NCI-H2081 treated with DMSO at 0.1 percent for 48 hours (cell line): ENCODE data around the gene CLIC3.

Experiments
- DNase-seq: peaks from one replicate; lab custom pipeline; 2025; lab: John Stamatoyannopoulos, UW

Gene CLIC3

DNA sequence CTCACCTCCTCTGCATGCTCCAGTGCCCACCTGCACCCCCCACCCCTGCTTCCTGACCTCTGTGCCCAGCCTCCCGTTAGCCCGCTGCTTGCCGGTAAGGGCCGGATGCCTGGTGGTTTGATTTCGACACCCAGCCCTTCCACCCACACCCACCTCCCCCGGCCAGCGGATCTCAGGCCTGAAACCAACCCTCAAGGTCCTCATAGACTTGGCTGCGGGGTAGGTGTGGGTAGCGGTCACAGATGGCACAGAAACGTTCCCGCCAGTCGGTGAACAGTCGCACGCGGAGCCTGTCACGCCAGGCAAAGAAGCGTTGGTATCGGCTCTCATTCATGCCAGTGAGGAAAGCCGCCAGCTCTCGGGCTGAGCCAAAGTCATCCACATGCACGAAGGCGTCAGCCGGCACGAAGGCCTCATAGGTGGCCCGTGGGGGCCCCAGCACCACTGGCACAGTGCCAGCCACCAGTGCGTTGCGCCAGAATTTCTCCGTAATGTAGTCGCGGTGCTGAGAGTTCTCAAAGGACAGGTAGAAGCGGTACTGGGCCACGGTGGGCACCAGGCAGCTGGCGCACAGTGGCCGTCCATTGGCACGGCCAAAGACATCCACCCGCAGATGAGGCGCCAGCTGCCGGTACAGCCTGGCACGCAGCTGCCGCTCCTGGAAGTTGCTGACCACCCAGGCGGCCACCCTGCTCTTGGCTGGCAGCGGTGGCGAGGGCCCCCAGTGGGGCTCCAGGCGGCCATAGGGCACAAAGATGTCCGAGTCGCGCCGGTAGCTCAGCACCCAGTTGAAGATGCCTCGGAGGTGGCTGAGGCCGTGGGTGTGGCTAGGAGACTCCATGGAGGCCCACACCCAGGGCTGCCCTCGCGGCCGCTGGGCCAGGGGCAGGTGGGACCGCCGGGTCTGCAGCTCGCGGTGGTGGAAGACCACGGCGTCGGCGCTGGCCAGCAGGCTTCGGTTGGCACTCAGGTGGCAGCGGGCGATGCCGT lies 34.5 kb upstream of the CLIC3 start:
- DNase-seq = no peak

DNA sequence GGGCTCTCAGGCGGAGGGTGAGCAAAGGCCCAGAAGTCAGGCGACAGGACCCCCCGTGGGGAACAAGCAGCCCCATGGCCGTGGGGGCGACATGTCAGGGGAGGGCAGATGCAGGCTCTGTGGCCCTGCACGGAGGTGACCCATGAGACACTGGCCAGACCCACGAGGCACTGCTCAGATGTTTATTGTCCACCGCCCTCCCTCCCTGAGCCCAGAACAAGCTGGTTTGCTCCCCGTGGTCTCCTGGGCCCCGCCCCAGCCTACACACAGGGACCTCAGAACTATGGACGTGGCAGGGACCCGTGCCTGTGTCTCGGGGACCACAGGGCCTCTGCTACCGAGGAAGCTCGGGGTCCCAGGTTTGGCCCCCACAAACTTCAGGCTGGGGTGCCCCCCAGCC lies 33.6 kb upstream of the CLIC3 start:
- DNase-seq = no peak

DNA sequence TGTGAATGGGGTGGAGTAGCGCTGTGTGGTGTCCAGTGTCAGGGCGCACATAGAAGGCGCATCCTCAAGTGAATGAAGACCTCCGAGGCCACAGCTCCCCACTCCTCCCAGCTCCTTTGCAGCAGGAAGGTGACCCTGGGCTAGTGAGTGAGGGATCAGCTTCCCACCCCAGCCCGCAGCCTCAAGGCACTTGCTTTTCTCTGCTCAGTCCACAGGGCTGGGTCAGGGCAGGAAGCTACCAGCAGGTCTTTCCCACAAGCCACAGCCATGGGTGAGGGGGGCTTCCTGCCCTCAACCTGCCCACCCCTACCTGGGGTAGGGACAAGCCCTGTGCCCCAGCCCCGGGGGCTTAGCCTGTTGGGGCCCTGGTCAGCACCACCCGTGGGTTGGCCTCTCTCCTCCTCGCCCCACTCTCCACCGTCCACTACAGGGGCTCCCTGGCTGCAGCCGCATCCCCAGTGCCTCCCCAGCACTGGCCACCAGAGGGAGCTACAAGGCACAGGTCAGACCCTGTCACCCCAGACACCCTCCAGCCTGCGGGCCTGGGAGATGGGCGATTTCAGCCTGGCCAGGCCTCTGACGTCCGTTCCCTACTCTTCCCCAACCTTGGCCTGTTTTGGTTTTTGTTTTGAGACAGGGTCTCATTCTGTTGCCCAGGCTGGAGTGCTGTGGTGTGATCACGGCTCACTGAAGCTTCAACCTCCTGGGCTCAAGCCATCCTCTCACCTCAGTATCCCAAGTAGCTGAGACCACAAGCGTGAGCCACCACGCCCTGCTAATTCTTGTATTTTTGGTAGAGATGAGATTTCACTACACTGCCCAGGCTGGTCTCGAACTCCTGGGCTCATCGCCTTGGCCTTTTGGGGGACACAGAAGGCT lies 32.9 kb upstream of the CLIC3 start:
- no peak for DNase-seq

DNA sequence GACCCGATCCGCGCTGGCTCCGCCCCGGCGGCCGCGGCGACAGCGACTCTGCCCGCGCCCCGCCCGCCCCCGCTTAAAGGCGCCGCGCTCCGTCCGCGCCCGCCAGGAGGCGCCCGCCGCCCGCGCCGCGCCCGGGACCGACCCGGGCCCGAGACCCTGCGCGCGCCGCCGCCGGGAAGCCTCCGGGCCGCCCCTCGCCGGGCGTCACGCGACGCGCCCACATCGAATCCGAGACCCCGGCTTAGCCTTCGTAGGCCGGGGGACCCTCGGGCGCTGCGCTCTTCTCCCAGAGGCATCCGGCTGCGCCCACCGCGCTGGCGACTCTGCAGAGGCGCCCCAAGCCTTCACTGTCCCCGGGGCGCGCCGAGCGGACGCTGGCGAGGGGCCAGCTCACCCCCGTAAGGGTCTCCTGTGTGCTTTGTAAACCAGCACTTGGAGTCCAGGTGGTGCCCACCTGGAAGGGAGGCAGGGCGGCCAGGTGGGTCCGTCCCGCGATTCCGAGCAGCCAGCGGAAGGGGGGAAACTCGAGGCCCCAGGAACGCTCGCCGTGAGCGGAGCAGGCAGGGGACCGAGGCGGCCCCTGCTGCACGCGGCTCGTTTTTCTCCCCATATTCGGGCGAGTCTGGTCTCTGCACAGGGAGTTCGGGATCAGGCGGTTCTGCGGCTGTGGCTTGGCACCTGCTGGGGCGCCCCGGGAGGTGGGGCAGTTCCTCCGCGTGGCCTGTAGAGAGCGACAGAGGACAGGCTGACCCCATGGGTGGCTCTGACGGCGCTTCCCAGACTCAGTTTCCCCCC lies 32.1 kb upstream of the CLIC3 start:
- DNase-seq = no peak

DNA sequence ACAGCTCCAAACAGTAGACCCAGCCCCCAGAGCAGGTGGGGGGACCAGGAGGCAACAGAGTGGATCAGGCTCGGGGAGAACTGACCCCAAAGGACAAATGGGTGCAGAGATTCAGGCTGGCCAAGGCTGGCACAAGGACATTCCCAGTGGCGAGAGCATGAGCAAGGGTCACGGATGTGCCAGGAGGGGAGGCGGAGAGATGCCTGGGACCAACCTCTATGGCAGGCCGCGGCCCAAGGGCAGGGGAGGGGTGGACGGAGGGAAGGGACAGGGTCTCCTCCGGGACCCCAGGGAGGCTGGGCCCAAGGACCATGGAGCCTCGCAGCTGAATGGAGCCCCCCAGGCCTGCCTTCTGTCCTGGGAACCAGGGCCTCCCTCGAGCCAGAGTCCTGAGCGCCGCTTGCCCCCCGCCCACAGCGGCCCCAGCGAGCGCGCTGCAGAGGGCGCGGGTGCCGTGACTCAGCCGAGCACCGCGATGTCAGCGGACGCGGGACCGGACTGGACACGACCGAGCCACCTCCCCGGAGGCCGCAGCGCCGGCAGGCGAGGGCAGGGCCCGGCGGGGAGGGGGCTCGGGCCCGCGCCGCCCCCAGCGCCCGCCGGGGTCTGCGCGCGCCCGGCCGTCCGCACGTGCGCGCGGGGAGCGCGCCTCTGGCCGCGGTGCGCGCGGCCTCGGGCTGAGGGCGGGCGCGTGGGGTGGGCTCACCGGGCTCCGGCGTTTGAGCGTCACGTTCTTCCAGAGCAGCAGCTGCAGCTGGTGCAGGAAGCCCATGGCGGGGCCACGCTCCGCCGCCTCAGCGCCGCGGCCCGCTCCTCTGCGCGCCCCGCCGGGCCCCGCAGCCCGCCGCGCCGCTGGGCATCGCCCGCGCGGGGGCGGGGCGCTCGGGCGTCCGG lies 31.2 kb upstream of the CLIC3 start, which contains the start of gene ABCA2:
Gene ABCA2, minus strand, starts transcription at position 869 of the 894 bp plus-strand sequence. Its CDS starts 97 bp downstream, at position 772.
- DNase-seq = no peak

DNA sequence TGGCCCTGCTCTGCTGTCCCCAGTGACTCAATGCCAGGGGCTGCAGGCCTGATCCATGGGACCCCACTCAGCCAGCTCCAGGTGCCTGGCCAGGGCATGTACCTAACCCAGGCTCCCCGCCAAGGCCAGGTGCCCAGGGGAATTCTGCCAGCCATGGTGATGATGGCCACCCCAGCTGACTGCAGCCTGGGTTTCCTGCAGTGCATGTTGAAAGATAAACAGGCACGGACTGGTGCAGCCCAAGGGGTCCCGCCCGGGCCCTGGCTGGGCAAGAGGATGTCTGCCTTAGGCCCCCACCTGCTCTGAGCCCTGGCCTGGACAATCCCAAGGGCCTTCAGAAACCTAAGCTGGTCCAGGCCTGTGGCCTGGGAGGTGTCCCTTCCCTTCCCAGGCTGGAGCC lies 30.5 kb upstream of the CLIC3 start:
- no peak for DNase-seq

DNA sequence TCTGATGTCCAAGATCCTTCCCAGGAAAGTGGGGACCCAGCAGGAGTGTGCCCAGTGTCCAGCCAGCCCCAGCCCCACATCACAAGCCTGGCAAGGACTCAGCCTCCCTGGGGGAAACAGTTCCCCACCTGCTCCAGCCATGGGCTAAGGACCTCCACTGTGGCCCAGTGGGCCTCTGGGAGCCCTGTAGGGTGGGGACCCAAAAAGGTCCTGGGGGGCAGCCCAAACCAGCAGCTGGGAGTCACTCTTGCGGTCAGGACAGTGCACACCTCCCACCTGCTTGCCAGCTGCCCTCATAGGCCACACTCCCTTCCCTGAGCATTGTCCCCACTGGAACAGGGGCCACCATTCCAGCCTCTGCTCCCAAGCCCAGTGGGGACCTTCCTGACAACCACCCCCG lies 30.0 kb upstream of the CLIC3 start:
- no peak for DNase-seq

DNA sequence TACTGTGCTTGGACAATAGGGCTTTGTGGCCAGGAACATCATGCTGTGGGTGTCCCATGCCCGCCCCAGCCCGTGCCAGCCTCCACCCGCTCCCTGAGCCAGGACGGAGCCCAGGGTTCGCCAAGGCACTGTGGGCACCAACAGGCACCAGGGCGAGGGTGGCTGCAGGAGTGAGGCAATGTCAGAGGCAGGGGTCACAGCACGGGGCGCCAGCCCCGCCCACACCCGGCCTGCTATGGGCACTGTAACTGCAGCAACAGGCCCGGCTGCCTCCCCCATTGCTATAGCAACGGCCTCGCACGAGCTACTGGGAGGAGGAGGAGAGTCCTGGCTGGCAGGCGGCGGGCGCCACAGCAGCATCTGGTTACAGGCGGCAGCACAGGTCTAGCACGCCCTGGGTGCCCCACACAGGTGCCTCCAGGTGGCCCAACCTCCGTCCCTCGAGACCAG lies 29.2 kb upstream of the CLIC3 start:
- DNase-seq = no peak

DNA sequence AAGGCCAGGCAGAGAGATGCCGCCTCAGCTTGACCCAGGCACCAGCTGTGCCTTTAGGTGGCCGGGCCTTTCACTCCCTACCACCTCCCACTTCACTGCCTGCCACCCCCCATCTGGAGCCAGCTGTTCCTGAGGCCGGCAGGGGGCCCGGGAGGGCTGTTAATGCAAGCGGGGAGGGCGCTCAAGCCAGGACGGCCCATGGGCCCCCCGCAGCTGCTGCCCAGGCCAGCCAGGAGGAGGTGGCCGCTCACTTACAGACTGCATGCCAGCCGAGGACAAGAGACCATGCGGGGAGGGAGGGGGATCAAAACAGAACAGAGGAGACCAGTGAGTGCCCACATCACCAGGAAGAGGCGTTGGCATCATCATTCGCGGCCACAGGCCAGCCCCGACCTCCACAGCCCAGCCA lies 27.2 kb upstream of the CLIC3 start:
- no peak for DNase-seq

DNA sequence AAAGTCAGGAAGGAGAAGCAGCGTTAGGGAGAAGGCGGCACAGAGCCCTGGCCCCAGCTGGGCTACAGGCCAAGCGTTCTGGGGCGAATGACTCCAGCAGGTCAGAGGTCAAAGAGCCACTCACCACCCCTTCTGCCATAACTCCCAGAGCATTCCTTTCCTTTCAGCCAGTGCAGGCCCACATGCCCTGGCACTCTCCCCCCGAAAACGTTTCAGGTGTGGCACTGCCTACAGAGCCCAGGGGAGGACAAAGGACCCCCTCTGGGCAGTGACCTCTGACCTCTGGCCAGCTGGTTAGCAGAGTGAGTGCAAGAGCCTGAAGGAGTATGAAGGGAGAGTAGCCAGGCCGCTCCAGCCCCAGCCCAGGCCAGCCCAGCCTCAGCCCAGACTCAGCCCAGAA lies 26.8 kb upstream of the CLIC3 start:
- DNase-seq = no peak

DNA sequence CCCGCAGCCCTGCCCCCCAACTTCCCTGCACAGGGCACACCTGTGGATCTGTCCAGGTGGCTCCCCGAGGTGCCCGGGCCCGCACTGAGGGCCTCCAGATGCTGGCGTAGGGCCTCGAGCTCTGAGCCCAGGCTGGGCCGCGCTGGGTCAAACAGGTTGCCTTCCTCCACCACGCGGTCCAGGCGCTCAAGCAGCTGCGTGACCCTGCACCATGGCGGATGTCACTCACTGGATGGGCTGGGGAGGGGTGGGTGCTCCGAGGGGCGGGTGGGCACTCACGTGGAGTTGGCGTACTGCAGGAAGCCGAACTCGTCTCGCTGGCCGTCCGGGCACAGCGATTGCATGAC lies 26.3 kb upstream of the CLIC3 start:
- no peak for DNase-seq

DNA sequence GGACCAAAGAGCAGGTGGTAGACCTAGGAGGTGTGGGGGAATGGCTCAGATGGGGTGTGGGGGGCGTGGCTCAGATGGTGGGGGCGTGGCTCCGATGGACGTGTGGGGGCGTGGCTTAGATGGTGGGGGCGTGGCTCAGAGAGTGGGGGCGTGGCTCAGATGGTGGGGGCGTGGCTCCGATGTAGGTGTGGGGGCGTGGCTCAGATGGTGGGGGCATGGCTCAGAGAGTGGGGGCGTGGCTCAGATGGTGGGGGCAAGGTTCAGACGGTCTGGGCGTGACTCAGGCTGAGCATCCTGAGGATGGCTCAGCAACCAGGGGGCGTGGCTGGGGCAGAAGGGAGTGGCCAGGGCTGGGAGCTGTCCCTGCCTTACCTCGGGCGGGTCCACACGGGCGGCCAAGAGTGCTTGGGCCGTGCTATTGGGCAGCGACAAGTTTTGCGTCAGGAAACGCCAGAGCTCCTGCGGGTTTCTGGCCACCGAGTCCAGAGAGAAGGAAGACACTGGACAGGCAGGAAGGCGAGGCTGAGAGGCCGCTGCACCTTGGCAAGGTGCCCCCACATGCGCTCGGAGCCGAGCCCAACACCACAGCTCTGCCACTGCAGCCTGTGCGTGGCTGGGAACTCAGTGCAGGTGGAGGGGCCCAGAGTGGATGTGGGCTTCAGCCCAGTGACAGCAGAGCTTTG lies 25.8 kb upstream of the CLIC3 start:
- no peak for DNase-seq

DNA sequence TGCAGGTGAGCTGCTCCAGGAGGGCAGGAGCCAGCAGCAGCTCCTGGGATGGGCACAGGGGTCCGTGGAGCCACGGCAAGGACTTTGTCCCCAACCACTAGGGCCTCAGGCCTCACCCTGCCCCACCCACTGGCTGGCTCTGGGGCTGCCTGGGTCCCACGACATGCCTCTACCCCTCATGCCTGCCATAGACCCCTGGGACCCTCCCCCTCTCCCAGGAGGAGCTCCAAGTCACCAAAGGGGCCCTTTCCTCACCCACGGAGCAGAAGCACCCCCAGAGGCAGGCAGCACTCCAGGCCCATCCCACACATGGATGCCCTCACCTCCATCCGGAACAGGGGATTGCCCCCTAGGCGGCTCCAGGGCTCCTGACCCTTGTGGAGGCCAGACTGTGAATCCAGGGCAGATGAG lies 25.2 kb upstream of the CLIC3 start:
- no peak for DNase-seq

DNA sequence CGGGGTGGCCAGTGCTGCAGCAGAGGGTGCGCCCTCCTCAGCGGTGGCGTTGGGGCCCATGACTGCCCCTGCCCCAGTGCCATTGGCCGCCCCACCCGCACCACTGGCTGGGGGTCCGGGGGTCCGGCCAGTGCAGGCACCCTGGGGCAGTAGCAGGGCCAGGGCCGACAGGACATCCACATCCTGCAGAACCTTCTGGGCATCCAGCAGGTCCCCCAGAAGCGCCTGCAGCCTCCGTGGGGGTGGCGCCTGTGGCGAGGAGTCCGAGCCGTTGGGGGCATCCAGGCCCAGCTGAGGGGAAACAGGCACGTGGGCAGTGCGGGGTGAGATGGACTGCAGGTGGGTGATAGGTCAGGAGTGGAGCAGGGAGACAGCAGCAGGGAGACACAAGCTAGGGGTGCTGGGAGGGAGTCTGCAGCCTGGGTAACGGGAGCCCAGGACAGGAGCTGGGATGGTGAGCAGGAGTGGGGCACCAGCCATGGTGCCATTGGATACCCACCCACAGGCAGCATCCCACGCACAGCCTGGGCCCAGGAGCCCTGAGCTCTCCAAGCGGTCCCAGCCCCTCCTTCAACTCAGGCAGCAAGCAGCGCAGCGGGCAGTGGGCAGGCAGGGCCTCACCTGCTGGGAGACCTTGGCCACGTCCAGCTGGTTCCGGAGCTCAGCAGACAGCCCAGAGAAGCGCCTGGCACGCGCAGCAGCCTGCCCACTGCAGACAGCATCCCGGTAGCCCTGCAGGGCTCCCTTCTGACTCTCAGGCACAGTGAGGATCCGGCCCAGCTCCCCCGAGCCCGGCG lies 24.6 kb upstream of the CLIC3 start:
- DNase-seq = no peak

DNA sequence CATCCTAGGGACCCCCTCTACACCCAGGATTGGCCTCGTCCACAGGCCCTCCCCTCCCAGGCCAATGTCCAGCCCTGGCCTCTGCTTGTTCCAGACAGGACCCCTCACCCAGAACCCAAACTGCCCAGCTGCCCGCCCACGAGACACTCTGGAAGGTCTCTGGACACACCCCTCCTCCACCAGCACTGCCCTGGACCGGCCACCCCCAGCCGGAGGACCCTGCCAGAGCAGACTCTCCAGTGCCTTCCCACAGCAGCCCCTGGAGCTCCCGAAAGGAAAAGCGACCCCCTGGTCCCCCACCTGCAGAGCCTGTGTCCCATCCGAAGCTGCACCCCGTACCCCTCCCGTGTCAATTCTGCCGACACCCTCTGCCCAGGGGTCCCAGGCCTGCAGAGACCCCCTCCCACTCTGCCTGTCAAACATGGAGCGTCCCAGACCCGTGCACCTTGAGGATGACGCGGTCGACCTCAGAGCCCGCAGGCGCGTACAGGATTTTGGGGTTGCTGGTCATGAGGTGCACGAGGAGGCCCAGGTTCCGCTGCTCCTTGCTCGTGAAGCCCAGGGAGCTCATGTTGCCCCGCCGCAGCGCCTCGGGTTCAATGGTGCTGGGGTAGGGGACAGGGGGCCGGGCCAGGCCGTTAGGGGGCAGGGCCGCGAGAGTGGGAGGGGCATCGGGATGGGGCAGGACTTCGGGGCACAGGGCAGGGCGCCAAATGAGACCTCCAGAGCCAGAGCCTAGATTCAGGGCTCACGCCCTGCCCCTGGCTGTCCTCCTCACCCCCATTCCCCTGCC lies 23.7 kb upstream of the CLIC3 start:
- DNase-seq = no peak

DNA sequence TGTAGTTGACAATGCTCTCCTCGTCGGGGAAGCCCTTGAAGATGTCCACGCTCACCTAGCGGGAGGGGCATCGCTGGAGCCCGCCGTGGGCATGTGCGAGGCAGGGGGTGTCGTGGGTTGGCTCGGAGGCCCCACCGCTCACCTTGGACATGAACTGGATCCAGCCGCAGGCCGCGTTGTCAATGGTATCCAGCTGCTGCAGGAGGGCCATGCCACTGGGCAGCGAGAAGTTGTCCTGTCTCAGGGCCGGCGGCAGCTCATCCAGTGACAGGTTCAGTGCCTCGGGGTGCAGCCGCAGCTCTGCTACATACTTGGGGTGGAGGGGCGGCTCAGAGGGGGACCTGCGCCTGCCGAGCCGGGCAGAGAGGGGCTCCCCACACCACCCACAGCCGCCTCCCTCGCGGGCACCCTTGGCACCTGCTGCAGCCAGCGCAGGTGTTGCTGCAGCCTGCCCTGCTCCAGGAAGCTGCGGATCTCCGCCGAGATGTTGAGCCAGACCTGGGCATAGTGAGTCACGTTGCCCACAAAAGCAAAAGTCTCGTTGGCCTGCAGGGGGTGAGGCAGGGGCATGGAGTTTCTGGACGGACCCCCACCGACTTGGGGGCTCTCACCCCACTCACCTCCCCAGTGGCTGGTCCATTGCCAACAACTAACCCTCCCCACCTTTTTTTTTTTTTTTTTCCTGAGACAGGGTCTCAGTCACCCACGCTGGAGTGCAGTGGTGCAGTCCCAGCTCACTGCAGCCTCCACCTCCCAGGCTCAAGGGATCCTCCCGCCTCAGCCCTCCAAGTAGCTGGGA lies 22.6 kb upstream of the CLIC3 start:
- no peak for DNase-seq

DNA sequence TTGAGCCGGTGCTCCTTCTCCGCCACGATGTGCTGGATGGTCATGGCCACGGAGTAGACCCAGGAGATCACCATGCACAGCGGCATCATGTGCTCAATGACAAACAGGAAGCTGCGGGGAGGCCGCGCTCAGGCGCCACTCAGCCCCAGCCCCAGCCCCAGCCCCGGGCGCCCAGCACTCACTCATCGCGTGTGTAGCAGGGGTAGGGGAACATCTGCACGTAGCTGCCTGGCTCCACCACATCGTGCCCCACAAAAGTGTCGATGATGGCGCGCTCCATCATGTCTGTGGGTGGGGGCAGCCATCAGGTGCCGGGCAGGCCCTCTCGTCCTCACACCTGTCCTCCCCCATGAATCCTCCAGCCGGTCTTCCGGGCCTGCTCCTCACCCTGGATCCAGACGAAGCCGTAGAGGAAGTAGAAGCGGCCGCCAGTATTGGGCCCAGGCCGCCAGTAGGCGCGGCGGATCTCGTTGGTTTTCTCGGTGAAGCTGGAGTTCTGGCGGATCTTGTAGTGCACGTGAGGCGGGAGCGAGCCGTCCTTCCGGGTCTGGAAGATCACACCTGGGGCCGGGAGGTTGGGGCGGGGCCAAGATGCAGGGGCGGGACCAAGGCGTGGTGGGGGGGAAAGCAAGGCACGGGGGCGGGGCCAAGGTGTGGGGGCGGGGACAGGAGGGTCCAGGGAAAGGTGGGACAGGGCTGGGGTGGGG lies 21.6 kb upstream of the CLIC3 start:
- no peak for DNase-seq
